GM13977 (cell line): ENCODE data around the gene CNNM3.

ENCODE experiments used
- DNase-seq: peaks from one replicate; pipeline ENCODE4 v3.0.0; 2012; ENCODE audit warnings: low spot score
- in situ Hi-C: fragments of 300-500 bp; cut with MboI; formaldehyde crosslinking; loops from one replicate; pipeline ENCODE4 v1.12.0; 2022; ENCODE audit warnings: low sequenced_read_pairs, low pct_unique_long_range_greater_than_20kb, mixed read lengths, inconsistent platforms; ENCODE audit not compliant: unreplicated experiment
- TF ChIP-seq, protein P1 (sequence below): IDR thresholded peaks from 2 replicates; pipeline ENCODE4 v1.5.1; 2012; ENCODE audit warnings: mild to moderate bottlenecking, control low read depth; ENCODE audit not compliant: insufficient read depth; ENCODE audit errors: extremely low read depth, missing control alignments

CNNM3 gene

DNA sequence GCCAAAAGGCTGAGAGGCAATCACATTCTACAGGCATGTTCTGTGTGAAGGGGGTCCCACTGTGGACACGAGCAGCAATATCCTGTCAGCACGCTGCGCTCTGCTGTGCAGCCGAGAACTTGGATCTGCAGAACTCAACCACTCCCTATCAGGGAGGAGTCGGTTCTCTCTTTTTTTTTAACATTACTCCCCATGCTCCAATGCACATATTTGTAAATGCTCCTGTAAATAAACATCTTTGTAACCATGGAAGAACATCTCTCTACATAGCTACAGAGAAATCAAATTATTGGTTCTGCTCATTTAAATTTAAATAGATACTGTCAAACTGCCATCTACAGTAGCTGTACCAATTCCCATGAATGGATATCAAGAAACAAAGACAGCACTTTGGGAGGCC, 30.8 kb downstream of the CNNM3 start:
- in situ Hi-C loops: no loop called here
- TF ChIP-seq, protein P1, sequence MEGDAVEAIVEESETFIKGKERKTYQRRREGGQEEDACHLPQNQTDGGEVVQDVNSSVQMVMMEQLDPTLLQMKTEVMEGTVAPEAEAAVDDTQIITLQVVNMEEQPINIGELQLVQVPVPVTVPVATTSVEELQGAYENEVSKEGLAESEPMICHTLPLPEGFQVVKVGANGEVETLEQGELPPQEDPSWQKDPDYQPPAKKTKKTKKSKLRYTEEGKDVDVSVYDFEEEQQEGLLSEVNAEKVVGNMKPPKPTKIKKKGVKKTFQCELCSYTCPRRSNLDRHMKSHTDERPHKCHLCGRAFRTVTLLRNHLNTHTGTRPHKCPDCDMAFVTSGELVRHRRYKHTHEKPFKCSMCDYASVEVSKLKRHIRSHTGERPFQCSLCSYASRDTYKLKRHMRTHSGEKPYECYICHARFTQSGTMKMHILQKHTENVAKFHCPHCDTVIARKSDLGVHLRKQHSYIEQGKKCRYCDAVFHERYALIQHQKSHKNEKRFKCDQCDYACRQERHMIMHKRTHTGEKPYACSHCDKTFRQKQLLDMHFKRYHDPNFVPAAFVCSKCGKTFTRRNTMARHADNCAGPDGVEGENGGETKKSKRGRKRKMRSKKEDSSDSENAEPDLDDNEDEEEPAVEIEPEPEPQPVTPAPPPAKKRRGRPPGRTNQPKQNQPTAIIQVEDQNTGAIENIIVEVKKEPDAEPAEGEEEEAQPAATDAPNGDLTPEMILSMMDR: no peak
- DNase-seq: no peak

DNA sequence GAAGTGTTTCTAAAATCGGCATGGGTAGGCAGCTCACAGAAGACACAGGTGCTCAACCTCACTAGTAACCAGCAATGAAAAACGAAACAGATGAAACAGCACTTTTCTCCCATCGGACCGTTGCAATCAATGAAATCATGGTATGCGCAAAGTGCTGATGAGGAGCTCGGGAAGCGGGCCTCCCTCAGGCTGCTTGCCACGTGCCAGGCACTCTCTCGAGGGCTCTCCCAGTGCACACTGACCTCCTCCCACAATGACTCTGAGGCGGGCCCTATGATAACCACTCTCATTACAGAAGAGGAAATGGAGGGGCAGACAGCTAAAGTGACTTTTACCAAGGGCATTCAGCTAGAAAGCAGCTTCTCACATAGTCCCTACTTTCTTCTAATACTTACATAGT, 31.5 kb downstream of the CNNM3 start:
- in situ Hi-C loops: no loop called here
- TF ChIP-seq, protein P1: no peak
- no peak for DNase-seq

DNA sequence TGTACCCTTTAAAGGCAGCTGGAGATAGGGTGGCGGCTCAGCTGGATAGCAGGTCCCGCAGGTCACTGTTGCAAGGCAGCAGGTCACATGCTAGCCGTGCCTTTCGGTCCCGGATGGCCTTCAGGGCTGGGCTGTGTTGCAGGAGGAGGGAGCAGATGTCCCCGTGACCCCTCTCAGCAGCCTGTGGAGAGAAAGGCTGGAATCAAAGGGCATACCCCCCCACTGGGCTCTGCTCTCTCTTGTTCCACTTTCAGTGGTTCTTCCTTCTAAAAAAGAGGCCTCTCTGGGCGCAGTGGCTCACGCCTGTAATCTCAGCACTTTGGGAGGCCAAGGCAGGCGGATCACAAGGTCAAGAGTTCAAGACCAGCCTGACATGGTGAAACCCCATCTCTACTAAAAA, 32.2 kb downstream of the CNNM3 start:
- no peak for DNase-seq
- in situ Hi-C loops: no loop called here
- TF ChIP-seq, protein P1: no peak

DNA sequence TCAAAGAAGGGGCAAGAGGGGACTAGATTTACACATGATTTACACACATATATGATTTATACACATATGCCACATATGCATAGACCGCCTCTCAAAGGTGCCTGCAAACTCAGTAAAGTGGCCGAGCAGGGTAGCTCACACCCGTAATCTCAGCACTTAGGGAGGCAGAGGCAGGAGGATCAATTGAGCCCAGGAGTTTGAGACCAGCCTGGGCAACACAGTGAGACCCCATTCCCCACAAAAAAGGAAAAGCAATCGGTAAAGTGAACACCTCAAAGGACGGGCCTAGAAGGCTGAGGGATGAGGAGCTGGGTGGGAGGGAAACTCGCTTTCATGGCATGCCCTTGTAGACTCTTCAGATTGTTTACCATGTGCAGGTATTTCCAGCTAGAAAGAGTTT, 36.6 kb downstream of the CNNM3 start:
- DNase-seq: no peak
- in situ Hi-C loops: loop anchor here (10.0 kb wide), 1 partner anchor 102 kb away; no protein-coding TSS in a partner anchor
- TF ChIP-seq, protein P1: no peak

DNA sequence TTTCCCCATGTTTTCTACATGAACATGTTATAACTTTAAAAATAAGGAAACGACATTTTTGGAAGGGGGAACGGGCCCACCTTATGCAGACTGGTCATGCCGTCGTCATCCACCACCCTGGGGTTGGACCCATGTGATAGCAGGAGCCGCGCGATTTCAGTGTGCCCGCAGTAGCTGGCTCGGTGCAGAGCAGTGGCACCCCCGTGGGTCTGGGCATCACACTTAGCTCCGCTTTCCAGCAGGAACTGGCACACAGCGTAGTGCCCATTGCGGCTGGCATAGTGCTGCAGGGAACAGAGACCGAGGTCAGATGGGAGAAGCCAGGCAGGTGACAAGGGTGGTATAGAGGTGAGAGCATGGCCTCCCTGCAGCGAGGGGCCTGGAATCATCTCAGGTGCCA, 37.3 kb downstream of the CNNM3 start:
- TF ChIP-seq, protein P1: no peak
- no peak for DNase-seq
- in situ Hi-C loops: loop anchor here (10.0 kb wide), 1 partner anchor 101 kb away; no protein-coding TSS in a partner anchor

DNA sequence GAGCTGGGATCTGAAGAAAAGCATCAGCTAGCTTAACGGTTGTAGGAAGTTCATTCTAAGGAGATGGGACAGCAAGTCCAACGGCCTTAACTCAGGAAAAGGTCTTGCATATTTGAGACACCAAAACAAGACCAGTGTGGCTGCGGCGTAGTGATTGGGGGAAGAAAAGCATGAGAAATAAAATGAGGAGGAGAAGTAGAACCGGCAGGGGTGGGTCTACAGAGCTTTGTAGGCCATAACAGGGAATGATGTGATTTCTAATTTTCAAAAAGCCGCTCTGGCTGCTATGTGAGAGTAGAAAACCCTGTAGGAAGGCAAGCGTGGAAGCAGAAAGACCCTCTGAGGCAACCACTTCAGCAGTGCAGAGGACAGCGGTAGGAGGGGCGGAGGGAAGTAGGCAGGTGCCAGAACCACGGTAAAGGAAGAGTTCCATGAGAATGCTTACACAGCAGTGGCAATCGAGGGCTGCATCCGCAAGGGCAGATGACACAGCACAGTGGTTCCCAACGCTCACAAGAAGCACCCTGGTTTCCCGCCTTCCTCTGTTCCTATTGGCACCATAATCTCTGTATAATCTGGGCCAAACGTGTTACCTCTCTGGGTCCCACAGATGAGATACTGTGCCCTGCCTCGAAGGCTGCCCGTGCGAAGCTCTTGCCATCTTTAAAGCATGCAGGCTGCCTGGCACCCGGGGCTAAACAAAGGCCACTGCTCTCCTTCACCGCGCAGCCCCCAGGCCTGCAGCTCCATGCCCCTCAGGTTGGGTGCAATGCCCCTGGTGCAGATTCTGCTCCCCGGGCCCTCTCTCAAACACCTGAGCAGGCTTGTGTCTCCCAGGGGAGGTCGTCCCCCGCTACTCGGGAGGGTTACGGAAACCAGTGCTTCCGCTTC, 41.0 kb downstream of the CNNM3 start:
- in situ Hi-C loops: loop anchor here (10.0 kb wide), 1 partner anchor 98 kb away; no protein-coding TSS in a partner anchor

More for the DNA sequence above, 41.0 kb downstream of the CNNM3 start:
- peak; percentile 35 for DNase-seq
- TF ChIP-seq, protein P1: no peak
